Vagina (tissue), 2 donors: ENCODE measurements around the gene PRKCB.

Source experiments
- CTCF ChIP-seq, 3 experiments: fragments of 450-650 bp in 2 of 3; fragments of 200-600 bp in 1 of 3; sonication (generic) in 1 of 3; IDR thresholded peaks; one replicate each; pipeline ENCODE4 v1.5.1; 2017 to 2019; ENCODE audit warnings: antibody characterized with exemption in 3 of 3, mild to moderate bottlenecking in 2 of 3, moderate library complexity in 2 of 3
- POLR2A ChIP-seq, 2 donors: fragments of 450-650 bp; IDR thresholded peaks; one replicate each; pipeline ENCODE4 v1.6.1; 2017; ENCODE audit warnings: antibody characterized with exemption in 2 of 2, mild to moderate bottlenecking in 2 of 2, moderate library complexity in 2 of 2
- POLR2AphosphoS5 ChIP-seq, 2 donors: sonication (generic); formaldehyde crosslinking; IDR thresholded peaks; one replicate each; pipeline ENCODE4 v1.9.0; 2017; ENCODE audit warnings: antibody characterized with exemption in 2 of 2, mild to moderate bottlenecking in 2 of 2, low read depth in 1 of 2; ENCODE audit not compliant: insufficient read depth in 1 of 2

GRCh38 chr16:24054741-24055491 is 219.1 kb downstream of the PRKCB start:
- TF ChIP-seq POLR2A (IDR thresholded peaks at IDR 0.05), result no peak
- TF ChIP-seq CTCF (IDR thresholded peaks at IDR 0.05), result no peak
- TF ChIP-seq POLR2AphosphoS5 (IDR thresholded peaks at IDR 0.05; ENCODE audit: insufficient read depth in 1 of 2, low read depth in 1 of 2), result no peak
